Measurements from ENCODE around the gene PEG3. TPM values are rescaled to one million over a fixed set of nuclear protein-coding genes. Genes with fewer than 3 reads are reported as not detected.

Gene PEG3
- total and polyA plus RNA-seq, 9 of the 15 experiments (the other 6 are each of a cell fraction or from before 2014, with no cell fraction given) = 0.04 to 0.40 TPM; not detected in 7

DNA sequence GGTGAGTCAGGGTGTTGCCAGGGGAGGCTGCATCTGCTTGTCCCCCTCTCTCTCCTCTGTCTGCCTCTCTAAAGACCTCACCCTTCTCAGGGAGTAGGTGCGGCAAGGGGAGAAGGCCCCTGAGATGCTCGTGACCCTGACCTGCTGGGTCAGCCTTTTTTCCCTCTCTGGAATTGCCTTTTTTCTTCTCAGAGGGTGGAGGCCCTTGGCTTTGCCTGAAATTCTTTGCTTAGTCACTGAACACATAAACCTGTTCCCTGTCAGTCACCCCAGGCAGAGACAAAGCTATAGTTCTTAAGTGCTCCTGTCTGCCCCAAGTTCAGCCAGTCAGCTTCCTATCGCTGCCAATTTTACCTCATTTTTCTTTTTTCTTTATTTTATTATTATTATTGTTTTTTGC is 35.2 kb upstream of the PEG3 start:
- no peak overlapping the region for H3K4me2 ChIP-seq (ENCODE audit: insufficient read depth, low read length)
- no peaks in the 10 kb centered on the region for H3K36me3 ChIP-seq (ENCODE audit: control insufficient read depth, insufficient read depth, low read length)
- ChIA-PET POLR2A (no interaction called here), CTCF (ENCODE audit: low intra/inter-chr PET ratio) (no interaction called here)
- no peaks in the 10 kb centered on the region for H4K20me1 ChIP-seq (replicated peaks; ENCODE audit: control insufficient read depth, insufficient read depth, low read length)
- ATAC-seq (no peak), FAIRE-seq (no peak), DNase-seq (ENCODE audit: extremely low read depth in 1 of 4, low spot score in 3 of 4) (no peak)
- H3K27ac ChIP-seq (ENCODE audit: extremely low read depth, low read depth, low read length) = no peak overlapping the region
- intact Hi-C loops (cut with micrococcal nuclease) (no loop called here), in situ Hi-C loops (cut with MboI) (no loop called here)
- H3K27me3 ChIP-seq (ENCODE audit: control insufficient read depth in 2 of 2, insufficient read depth in 2 of 2, low read length in 2 of 2) = no peaks in the 10 kb centered on the region
- BruUV-seq (replicated peaks) = no TSS peak
- WGBS (ENCODE audit: insufficient coverage, low coverage, missing lambda C conversion rate) = 4% methylated on average over 3 of the region's 3 CpGs
- no peak overlapping the region for H3K9ac ChIP-seq (ENCODE audit: insufficient read depth in 1 of 2, low read depth in 2 of 2, low read length in 2 of 2)
- no peaks in the 10 kb centered on the region for H3K9me3 ChIP-seq (replicated peaks; ENCODE audit: control insufficient read depth, insufficient read depth, low read depth, low read length)
- no peaks in the 10 kb centered on the region for H3K9me1 ChIP-seq (ENCODE audit: control insufficient read depth, insufficient read depth, low read length)
- H3K79me2 ChIP-seq (ENCODE audit: control insufficient read depth, insufficient read depth, low read length) = no peaks in the 10 kb centered on the region
- no peak overlapping the region for H3K4me3 ChIP-seq
- no peaks in the 10 kb centered on the region for H3K4me1 ChIP-seq (replicated peaks in 1 of 2; ENCODE audit: control insufficient read depth in 2 of 2, insufficient read depth in 2 of 2, low read length in 2 of 2)
- H2AFZ ChIP-seq (ENCODE audit: low read depth, low read length) = no peak overlapping the region
- TF ChIP-seq ZNF780A (CRISPR knock-in tag; IDR thresholded peaks at IDR 0.05) (no peak), MAFG (tag; conservative IDR thresholded peaks at IDR 0.05) (no peak), SRSF3 (IDR thresholded peaks at IDR 0.05; ENCODE audit: insufficient read depth, low read length) (no peak), RNF219 (CRISPR knock-in tag; IDR thresholded peaks at IDR 0.05) (no peak), HMG20A (CRISPR knock-in tag; conservative IDR thresholded peaks at IDR 0.05) (no peak), HCFC1 (IDR thresholded peaks at IDR 0.05; ENCODE audit: low read depth, low read length) (no peak), ZBTB9 (CRISPR knock-in tag; IDR thresholded peaks at IDR 0.05) (no peak), ASH1L (IDR thresholded peaks at IDR 0.05; ENCODE audit: borderline replicate concordance, low read depth, partially characterized antibody) (no peak), TARDBP (IDR thresholded peaks at IDR 0.05) (no peak), GTF2A2 (tag; IDR thresholded peaks at IDR 0.05) (no peak), POLR2B (IDR thresholded peaks at IDR 0.05; ENCODE audit: low read depth, partially characterized antibody) (no peak)
- TF ChIP-seq, protein P1, sequence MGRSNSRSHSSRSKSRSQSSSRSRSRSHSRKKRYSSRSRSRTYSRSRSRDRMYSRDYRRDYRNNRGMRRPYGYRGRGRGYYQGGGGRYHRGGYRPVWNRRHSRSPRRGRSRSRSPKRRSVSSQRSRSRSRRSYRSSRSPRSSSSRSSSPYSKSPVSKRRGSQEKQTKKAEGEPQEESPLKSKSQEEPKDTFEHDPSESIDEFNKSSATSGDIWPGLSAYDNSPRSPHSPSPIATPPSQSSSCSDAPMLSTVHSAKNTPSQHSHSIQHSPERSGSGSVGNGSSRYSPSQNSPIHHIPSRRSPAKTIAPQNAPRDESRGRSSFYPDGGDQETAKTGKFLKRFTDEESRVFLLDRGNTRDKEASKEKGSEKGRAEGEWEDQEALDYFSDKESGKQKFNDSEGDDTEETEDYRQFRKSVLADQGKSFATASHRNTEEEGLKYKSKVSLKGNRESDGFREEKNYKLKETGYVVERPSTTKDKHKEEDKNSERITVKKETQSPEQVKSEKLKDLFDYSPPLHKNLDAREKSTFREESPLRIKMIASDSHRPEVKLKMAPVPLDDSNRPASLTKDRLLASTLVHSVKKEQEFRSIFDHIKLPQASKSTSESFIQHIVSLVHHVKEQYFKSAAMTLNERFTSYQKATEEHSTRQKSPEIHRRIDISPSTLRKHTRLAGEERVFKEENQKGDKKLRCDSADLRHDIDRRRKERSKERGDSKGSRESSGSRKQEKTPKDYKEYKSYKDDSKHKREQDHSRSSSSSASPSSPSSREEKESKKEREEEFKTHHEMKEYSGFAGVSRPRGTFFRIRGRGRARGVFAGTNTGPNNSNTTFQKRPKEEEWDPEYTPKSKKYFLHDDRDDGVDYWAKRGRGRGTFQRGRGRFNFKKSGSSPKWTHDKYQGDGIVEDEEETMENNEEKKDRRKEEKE (IDR thresholded peaks at IDR 0.05; ENCODE audit: borderline replicate concordance in 1 of 2, control insufficient read depth in 1 of 2, low read depth in 2 of 2, low read length in 1 of 2) = no peak
- TF ChIP-seq, protein P2, sequence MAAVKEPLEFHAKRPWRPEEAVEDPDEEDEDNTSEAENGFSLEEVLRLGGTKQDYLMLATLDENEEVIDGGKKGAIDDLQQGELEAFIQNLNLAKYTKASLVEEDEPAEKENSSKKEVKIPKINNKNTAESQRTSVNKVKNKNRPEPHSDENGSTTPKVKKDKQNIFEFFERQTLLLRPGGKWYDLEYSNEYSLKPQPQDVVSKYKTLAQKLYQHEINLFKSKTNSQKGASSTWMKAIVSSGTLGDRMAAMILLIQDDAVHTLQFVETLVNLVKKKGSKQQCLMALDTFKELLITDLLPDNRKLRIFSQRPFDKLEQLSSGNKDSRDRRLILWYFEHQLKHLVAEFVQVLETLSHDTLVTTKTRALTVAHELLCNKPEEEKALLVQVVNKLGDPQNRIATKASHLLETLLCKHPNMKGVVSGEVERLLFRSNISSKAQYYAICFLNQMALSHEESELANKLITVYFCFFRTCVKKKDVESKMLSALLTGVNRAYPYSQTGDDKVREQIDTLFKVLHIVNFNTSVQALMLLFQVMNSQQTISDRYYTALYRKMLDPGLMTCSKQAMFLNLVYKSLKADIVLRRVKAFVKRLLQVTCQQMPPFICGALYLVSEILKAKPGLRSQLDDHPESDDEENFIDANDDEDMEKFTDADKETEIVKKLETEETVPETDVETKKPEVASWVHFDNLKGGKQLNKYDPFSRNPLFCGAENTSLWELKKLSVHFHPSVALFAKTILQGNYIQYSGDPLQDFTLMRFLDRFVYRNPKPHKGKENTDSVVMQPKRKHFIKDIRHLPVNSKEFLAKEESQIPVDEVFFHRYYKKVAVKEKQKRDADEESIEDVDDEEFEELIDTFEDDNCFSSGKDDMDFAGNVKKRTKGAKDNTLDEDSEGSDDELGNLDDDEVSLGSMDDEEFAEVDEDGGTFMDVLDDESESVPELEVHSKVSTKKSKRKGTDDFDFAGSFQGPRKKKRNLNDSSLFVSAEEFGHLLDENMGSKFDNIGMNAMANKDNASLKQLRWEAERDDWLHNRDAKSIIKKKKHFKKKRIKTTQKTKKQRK (IDR thresholded peaks at IDR 0.05; ENCODE audit: borderline replicate concordance, low read depth, low read length) = no peak
